ENCODE results near the gene MAL. TPM values are rescaled to one million over a fixed set of nuclear protein-coding genes. Genes with fewer than 3 reads are reported as not detected.

Gene MAL
- total and polyA plus RNA-seq, 2 experiments from 2014 or later: 1.4 TPM; not detected in 1

GRCh38 chr2:94982675-94983074 is 42.8 kb upstream of the MAL start:
- Histone ChIP-seq H4K20me1 (ENCODE audit: insufficient read depth, poor library complexity, severe bottlenecking) (no peaks in the 10 kb centered on the region), H3K79me2 (no peaks in the 10 kb centered on the region), H3K4me3 (no peak overlapping the region), H3K9me3 (ENCODE audit: low read depth) (no peaks in the 10 kb centered on the region), H3K9me2 (replicated peaks; ENCODE audit: insufficient read depth) (no peaks in the 10 kb centered on the region), H3K27me3 (no peaks in the 10 kb centered on the region), H2AFZ (no peak overlapping the region), H3K27ac (no peak overlapping the region), H3K4me2 (no peak overlapping the region), H3K4me1 (ENCODE audit: insufficient read depth) (no peaks in the 10 kb centered on the region), H3K36me3 (replicated peaks; ENCODE audit: insufficient read depth, low read depth) (no peaks in the 10 kb centered on the region)
- no peak for DNase-seq (ENCODE audit: low spot score)
- 63% methylated on average over 3 of the region's 3 CpGs for WGBS (ENCODE audit: low lambda C conversion rate, missing lambda C conversion rate)
- TF ChIP-seq CTCF (IDR thresholded peaks at IDR 0.05; ENCODE audit: poor library complexity) (no peak), EZH2phosphoT487 (IDR thresholded peaks at IDR 0.05; ENCODE audit: low read depth, severe bottlenecking, unreplicated experiment) (no peak), EZH2 (IDR thresholded peaks at IDR 0.05; ENCODE audit: borderline replicate concordance) (no peak)

GRCh38 chr2:94984964-94985575 is 40.4 kb upstream of the MAL start:
- Histone ChIP-seq H3K4me1 (ENCODE audit: insufficient read depth) (no peaks in the 10 kb centered on the region), H3K36me3 (replicated peaks; ENCODE audit: insufficient read depth, low read depth) (no peaks in the 10 kb centered on the region), H2AFZ (no peak overlapping the region), H3K27ac (no peak overlapping the region), H3K4me2 (no peak overlapping the region), H3K27me3 (no peaks in the 10 kb centered on the region), H3K9me2 (replicated peaks; ENCODE audit: insufficient read depth) (no peaks in the 10 kb centered on the region), H3K4me3 (no peak overlapping the region), H3K9me3 (ENCODE audit: low read depth) (no peaks in the 10 kb centered on the region), H4K20me1 (ENCODE audit: insufficient read depth, poor library complexity, severe bottlenecking) (no peaks in the 10 kb centered on the region), H3K79me2 (no peaks in the 10 kb centered on the region)
- no peak for TF ChIP-seq EZH2 (IDR thresholded peaks at IDR 0.05; ENCODE audit: borderline replicate concordance)
- no peak for DNase-seq (ENCODE audit: low spot score)
- 69% methylated on average over 9 of the region's 9 CpGs for WGBS (ENCODE audit: low lambda C conversion rate, missing lambda C conversion rate)

- Histone ChIP-seq H3K9me3 (ENCODE audit: low read depth) (no peaks in the 10 kb centered on the region), H3K9me2 (replicated peaks; ENCODE audit: insufficient read depth) (no peaks in the 10 kb centered on the region), H2AFZ (no peak overlapping the region), H4K20me1 (ENCODE audit: insufficient read depth, poor library complexity, severe bottlenecking) (no peaks in the 10 kb centered on the region), H3K36me3 (replicated peaks; ENCODE audit: insufficient read depth, low read depth) (no peaks in the 10 kb centered on the region), H3K79me2 (no peaks in the 10 kb centered on the region), H3K27me3 (no peaks in the 10 kb centered on the region), H3K4me1 (ENCODE audit: insufficient read depth) (no peaks in the 10 kb centered on the region), H3K4me2 (no peak overlapping the region), H3K27ac (no peak overlapping the region), H3K4me3 (no peak overlapping the region)
- 75% methylated on average over 5 of the region's 5 CpGs for WGBS (ENCODE audit: low lambda C conversion rate, missing lambda C conversion rate)
- no peak for DNase-seq (ENCODE audit: low spot score)
- TF ChIP-seq EZH2 (IDR thresholded peaks at IDR 0.05; ENCODE audit: borderline replicate concordance) (no peak), EZH2phosphoT487 (IDR thresholded peaks at IDR 0.05; ENCODE audit: low read depth, severe bottlenecking, unreplicated experiment) (no peak), CTCF (IDR thresholded peaks at IDR 0.05; ENCODE audit: poor library complexity) (no peak)
These were observed 39.9 kb upstream of the MAL start for GRCh38 chr2:94985636-94986035.

GRCh38 chr2:94986392-94986963 is 39.0 kb upstream of the MAL start:
- H2AFZ ChIP-seq: no peak overlapping the region
- DNase-seq (ENCODE audit: low spot score): peak; percentile 44
- no peaks in the 10 kb centered on the region for H3K36me3 ChIP-seq (replicated peaks; ENCODE audit: insufficient read depth, low read depth)
- no peaks in the 10 kb centered on the region for H3K9me2 ChIP-seq (replicated peaks; ENCODE audit: insufficient read depth)
- H4K20me1 ChIP-seq (ENCODE audit: insufficient read depth, poor library complexity, severe bottlenecking): no peaks in the 10 kb centered on the region
- no peak overlapping the region for H3K27ac ChIP-seq
- no peak overlapping the region for H3K4me3 ChIP-seq
- no peak overlapping the region for H3K4me2 ChIP-seq
- no peaks in the 10 kb centered on the region for H3K9me3 ChIP-seq (ENCODE audit: low read depth)
- TF ChIP-seq EZH2phosphoT487 (IDR thresholded peaks at IDR 0.05; ENCODE audit: low read depth, severe bottlenecking, unreplicated experiment): no peak
- TF ChIP-seq EZH2 (IDR thresholded peaks at IDR 0.05; ENCODE audit: borderline replicate concordance): no peak
- TF ChIP-seq CTCF (IDR thresholded peaks at IDR 0.05; ENCODE audit: poor library complexity): peak; percentile 32
- H3K79me2 ChIP-seq: no peaks in the 10 kb centered on the region
- H3K27me3 ChIP-seq: no peaks in the 10 kb centered on the region
- no peaks in the 10 kb centered on the region for H3K4me1 ChIP-seq (ENCODE audit: insufficient read depth)
- WGBS (ENCODE audit: low lambda C conversion rate, missing lambda C conversion rate): 63% methylated on average over 3 of the region's 3 CpGs

All from hepatocyte (in vitro differentiated cells).